Measurements from ENCODE around the gene NKD2.

NKD2 gene

DNA sequence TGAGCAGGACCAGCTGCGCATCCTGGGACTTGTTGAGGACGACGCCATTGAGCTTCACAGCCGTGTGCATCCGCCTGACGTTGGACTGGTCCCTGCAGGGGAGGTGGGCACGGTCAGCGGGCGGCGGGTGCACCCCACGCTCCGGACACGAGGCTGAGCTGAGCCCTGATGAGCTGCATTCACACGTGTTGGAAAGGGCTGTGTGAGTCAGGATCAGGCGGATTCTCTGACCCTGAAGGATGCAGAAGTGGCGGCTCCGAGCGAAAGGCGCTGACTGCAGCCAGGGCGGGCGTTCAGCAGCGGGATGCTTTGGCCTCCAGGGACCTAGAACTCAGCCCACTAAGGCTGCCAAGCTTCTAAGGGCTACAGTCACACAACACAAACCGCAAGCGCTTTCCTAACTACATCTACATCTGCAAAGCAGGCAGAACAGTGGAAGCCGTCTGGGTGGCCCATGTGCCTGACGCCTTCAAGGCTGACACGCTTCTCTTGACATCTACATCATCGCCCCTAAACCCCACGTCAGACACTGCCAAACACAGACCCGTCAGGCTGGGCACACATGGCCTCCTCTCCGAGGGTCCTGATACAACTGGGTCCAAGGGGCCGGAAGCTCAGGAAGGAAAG, 44.9 kb downstream of the NKD2 start:
- H3K4me1 ChIP-seq (ENCODE audit: control insufficient read depth in 1 of 2, insufficient read depth in 2 of 2, low read length in 2 of 2) = no peaks in the 10 kb centered on the region
- H3K4me3 ChIP-seq (ENCODE audit: low read depth, low read length) = no peak overlapping the region
- no peak overlapping the region for H2AFZ ChIP-seq (ENCODE audit: insufficient read depth, low read length, poor library complexity)
- H2BK5ac ChIP-seq (ENCODE audit: low read depth, low read length, poor library complexity) = no peak overlapping the region
- no peak overlapping the region for H4K8ac ChIP-seq (ENCODE audit: low read depth, low read length)
- no CpG with 5 or more reads among the region's 32 CpGs for WGBS (ENCODE audit: extremely low coverage, insufficient coverage, insufficient read length)
- H2AK5ac ChIP-seq (ENCODE audit: low read length) = no peak overlapping the region
- no peak overlapping the region for H3K14ac ChIP-seq (ENCODE audit: low read length)
- no peak overlapping the region for H3K4me2 ChIP-seq (ENCODE audit: low read length)
- H3K27me3 ChIP-seq (ENCODE audit: insufficient read depth, low read length) = no peaks in the 10 kb centered on the region
- no peaks in the 10 kb centered on the region for H3K79me1 ChIP-seq (ENCODE audit: low read length)
- H4K12ac ChIP-seq (ENCODE audit: low read depth, low read length) = no peak overlapping the region
- no peak overlapping the region for H3K9ac ChIP-seq (ENCODE audit: low read length)
- H3K36me3 ChIP-seq (ENCODE audit: control insufficient read depth in 1 of 2, insufficient read depth in 2 of 2, low read length in 2 of 2) = peaks cover 18 to 26% of the 10 kb centered on the region in 2 experiments
- H3K9me3 ChIP-seq (ENCODE audit: insufficient read depth, low read depth, low read length) = peaks cover 2% of the 10 kb centered on the region
- no peak for DNase-seq
- H2BK120ac ChIP-seq (ENCODE audit: insufficient read depth, low read length, poor library complexity) = no peak overlapping the region
- H3K4ac ChIP-seq (ENCODE audit: low read depth, low read length) = no peak overlapping the region
- no peak overlapping the region for H3K23ac ChIP-seq (ENCODE audit: low read length)
- no peaks in the 10 kb centered on the region for H3K79me2 ChIP-seq (ENCODE audit: control insufficient read depth, insufficient read depth, low read length, poor library complexity)
- H3K18ac ChIP-seq (ENCODE audit: low read length) = no peak overlapping the region
- no peak overlapping the region for H3K27ac ChIP-seq (ENCODE audit: low read depth, low read length)
- no peak overlapping the region for H4K91ac ChIP-seq (ENCODE audit: low read depth, low read length)
- H2BK12ac ChIP-seq (ENCODE audit: low read length) = no peak overlapping the region

DNA sequence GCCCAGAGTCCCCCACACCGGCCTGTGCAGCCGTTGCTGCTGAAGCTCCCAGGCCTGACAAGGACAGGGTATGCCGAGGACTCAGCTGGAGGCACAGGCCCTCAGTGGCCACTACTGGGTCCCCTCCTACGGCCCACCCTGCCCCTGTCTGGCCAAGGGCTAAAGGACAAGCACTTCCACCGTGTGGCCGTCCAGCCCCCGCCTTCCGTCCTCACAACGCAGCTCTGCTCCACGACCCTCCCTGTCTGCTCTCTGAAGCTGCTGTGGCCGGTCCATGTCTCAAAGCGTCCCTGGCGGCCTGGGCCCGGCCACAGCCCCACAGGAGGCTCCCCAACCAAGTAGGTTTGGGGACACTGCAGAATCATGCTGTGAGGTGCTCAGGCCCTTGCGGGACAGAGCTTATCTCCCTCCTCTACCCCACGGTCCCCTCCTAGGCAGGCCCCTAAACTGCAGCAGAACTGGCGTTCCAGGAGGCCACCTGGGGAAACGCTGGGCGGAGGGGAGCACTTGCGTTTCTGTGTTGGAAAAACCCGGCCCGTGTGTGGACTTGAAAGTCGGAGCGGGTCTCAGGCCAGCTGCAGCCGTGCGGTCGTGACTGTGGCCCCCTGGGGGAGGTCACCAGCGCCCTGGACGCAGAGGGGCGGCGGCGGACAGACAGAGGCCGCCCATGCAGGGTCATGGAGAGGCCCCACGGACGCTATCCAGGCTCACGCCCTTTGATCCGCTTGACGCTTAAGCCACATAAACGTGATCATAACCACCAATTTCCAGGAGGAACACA, 45.6 kb downstream of the NKD2 start:
- no peak overlapping the region for H2AK5ac ChIP-seq (ENCODE audit: low read length)
- no peak overlapping the region for H3K18ac ChIP-seq (ENCODE audit: low read length)
- no peaks in the 10 kb centered on the region for H3K27me3 ChIP-seq (ENCODE audit: insufficient read depth, low read length)
- no peak overlapping the region for H4K12ac ChIP-seq (ENCODE audit: low read depth, low read length)
- H2BK12ac ChIP-seq (ENCODE audit: low read length) = no peak overlapping the region
- no peak overlapping the region for H3K4me3 ChIP-seq (ENCODE audit: low read depth, low read length)
- H2BK5ac ChIP-seq (ENCODE audit: low read depth, low read length, poor library complexity) = no peak overlapping the region
- H2BK120ac ChIP-seq (ENCODE audit: insufficient read depth, low read length, poor library complexity) = no peak overlapping the region
- peaks cover 2% of the 10 kb centered on the region for H3K9me3 ChIP-seq (ENCODE audit: insufficient read depth, low read depth, low read length)
- no peak overlapping the region for H4K8ac ChIP-seq (ENCODE audit: low read depth, low read length)
- no peak overlapping the region for H3K27ac ChIP-seq (ENCODE audit: low read depth, low read length)
- no peaks in the 10 kb centered on the region for H3K79me1 ChIP-seq (ENCODE audit: low read length)
- no peaks in the 10 kb centered on the region for H3K4me1 ChIP-seq (ENCODE audit: control insufficient read depth in 1 of 2, insufficient read depth in 2 of 2, low read length in 2 of 2)
- H3K36me3 ChIP-seq (ENCODE audit: control insufficient read depth in 1 of 2, insufficient read depth in 2 of 2, low read length in 2 of 2) = peaks cover 20 to 26% of the 10 kb centered on the region in 2 experiments
- H3K23ac ChIP-seq (ENCODE audit: low read length) = no peak overlapping the region
- no peak overlapping the region for H3K14ac ChIP-seq (ENCODE audit: low read length)
- no peak overlapping the region for H3K4ac ChIP-seq (ENCODE audit: low read depth, low read length)
- no peaks in the 10 kb centered on the region for H3K79me2 ChIP-seq (ENCODE audit: control insufficient read depth, insufficient read depth, low read length, poor library complexity)
- no peak overlapping the region for H2AFZ ChIP-seq (ENCODE audit: insufficient read depth, low read length, poor library complexity)
- WGBS (ENCODE audit: extremely low coverage, insufficient coverage, insufficient read length) = no CpG with 5 or more reads among the region's 39 CpGs
- no peak overlapping the region for H3K4me2 ChIP-seq (ENCODE audit: low read length)
- H3K9ac ChIP-seq (ENCODE audit: low read length) = no peak overlapping the region
- no peak overlapping the region for H4K91ac ChIP-seq (ENCODE audit: low read depth, low read length)
- DNase-seq = no peak

GRCh38 chr5:1054799-1055775, 46.5 kb downstream of the NKD2 start:
- H3K4me3 ChIP-seq (ENCODE audit: low read depth, low read length) = no peak overlapping the region
- H2BK120ac ChIP-seq (ENCODE audit: insufficient read depth, low read length, poor library complexity) = no peak overlapping the region
- H3K79me2 ChIP-seq (ENCODE audit: control insufficient read depth, insufficient read depth, low read length, poor library complexity) = no peaks in the 10 kb centered on the region
- no peak overlapping the region for H4K12ac ChIP-seq (ENCODE audit: low read depth, low read length)
- WGBS (ENCODE audit: extremely low coverage, insufficient coverage, insufficient read length) = no CpG with 5 or more reads among the region's 39 CpGs
- no peak overlapping the region for H3K27ac ChIP-seq (ENCODE audit: low read depth, low read length)
- no peak overlapping the region for H3K23ac ChIP-seq (ENCODE audit: low read length)
- H2AFZ ChIP-seq (ENCODE audit: insufficient read depth, low read length, poor library complexity) = no peak overlapping the region
- no peak overlapping the region for H4K8ac ChIP-seq (ENCODE audit: low read depth, low read length)
- H3K9ac ChIP-seq (ENCODE audit: low read length) = no peak overlapping the region
- H2BK5ac ChIP-seq (ENCODE audit: low read depth, low read length, poor library complexity) = no peak overlapping the region
- H3K27me3 ChIP-seq (ENCODE audit: insufficient read depth, low read length) = no peaks in the 10 kb centered on the region
- no peaks in the 10 kb centered on the region for H3K79me1 ChIP-seq (ENCODE audit: low read length)
- peaks cover 23 to 31% of the 10 kb centered on the region in 2 experiments for H3K36me3 ChIP-seq (ENCODE audit: control insufficient read depth in 1 of 2, insufficient read depth in 2 of 2, low read length in 2 of 2)
- no peak overlapping the region for H3K4ac ChIP-seq (ENCODE audit: low read depth, low read length)
- H3K14ac ChIP-seq (ENCODE audit: low read length) = no peak overlapping the region
- DNase-seq = no peak
- H2AK5ac ChIP-seq (ENCODE audit: low read length) = no peak overlapping the region
- no peak overlapping the region for H2BK12ac ChIP-seq (ENCODE audit: low read length)
- H3K18ac ChIP-seq (ENCODE audit: low read length) = no peak overlapping the region
- H3K4me2 ChIP-seq (ENCODE audit: low read length) = no peak overlapping the region
- H4K91ac ChIP-seq (ENCODE audit: low read depth, low read length) = no peak overlapping the region
- H3K9me3 ChIP-seq (ENCODE audit: insufficient read depth, low read depth, low read length) = peaks cover 2% of the 10 kb centered on the region
- H3K4me1 ChIP-seq (ENCODE audit: control insufficient read depth in 1 of 2, insufficient read depth in 2 of 2, low read length in 2 of 2) = no peaks in the 10 kb centered on the region

DNA sequence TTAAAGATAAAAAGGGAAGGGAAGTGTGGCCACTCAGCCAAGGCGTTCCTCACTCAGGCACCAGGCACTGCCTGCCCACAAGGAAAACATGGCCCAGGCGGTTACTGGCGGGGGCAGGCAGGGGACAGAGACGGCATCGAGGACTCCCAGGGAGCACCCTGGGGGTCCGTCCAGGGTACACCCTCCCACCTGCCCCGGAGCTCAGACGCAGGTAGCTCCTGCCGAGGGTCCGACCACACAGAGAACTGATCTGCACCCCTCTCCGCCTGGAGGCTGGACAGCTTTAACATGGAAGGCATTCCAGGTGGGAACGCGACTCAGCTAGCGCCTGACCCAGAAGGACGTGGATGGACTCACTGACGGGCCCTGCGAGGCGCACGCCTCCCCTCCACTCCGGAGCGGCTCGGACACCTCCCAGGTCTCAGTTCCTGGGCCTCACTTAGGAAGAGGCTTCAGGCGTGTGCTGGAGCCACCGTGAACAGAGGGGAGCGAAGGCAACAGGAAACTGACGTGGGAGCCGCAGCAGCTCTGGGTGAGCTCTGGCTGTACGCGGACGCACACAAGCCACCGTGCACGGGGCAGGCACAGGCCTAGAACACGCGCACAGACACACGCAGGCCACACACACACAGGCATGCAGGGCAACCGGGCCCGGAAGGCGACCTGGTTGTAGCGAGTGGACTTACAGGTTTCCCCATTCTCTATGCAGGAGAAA, 47.5 kb downstream of the NKD2 start:
- no peak overlapping the region for H4K91ac ChIP-seq (ENCODE audit: low read depth, low read length)
- no peaks in the 10 kb centered on the region for H3K79me2 ChIP-seq (ENCODE audit: control insufficient read depth, insufficient read depth, low read length, poor library complexity)
- H3K4me2 ChIP-seq (ENCODE audit: low read length) = no peak overlapping the region
- H3K18ac ChIP-seq (ENCODE audit: low read length) = no peak overlapping the region
- H2BK5ac ChIP-seq (ENCODE audit: low read depth, low read length, poor library complexity) = no peak overlapping the region
- H3K4me1 ChIP-seq (ENCODE audit: control insufficient read depth in 1 of 2, insufficient read depth in 2 of 2, low read length in 2 of 2) = no peaks in the 10 kb centered on the region
- H3K9ac ChIP-seq (ENCODE audit: low read length) = no peak overlapping the region
- H4K8ac ChIP-seq (ENCODE audit: low read depth, low read length) = no peak overlapping the region
- no peak overlapping the region for H3K27ac ChIP-seq (ENCODE audit: low read depth, low read length)
- no peak for DNase-seq
- peaks cover 22 to 32% of the 10 kb centered on the region in 2 experiments for H3K36me3 ChIP-seq (ENCODE audit: control insufficient read depth in 1 of 2, insufficient read depth in 2 of 2, low read length in 2 of 2)
- H3K79me1 ChIP-seq (ENCODE audit: low read length) = no peaks in the 10 kb centered on the region
- H2BK120ac ChIP-seq (ENCODE audit: insufficient read depth, low read length, poor library complexity) = no peak overlapping the region
- no peak overlapping the region for H3K4me3 ChIP-seq (ENCODE audit: low read depth, low read length)
- no peak overlapping the region for H3K4ac ChIP-seq (ENCODE audit: low read depth, low read length)
- H3K14ac ChIP-seq (ENCODE audit: low read length) = no peak overlapping the region
- H2AK5ac ChIP-seq (ENCODE audit: low read length) = no peak overlapping the region
- no peak overlapping the region for H2AFZ ChIP-seq (ENCODE audit: insufficient read depth, low read length, poor library complexity)
- H4K12ac ChIP-seq (ENCODE audit: low read depth, low read length) = no peak overlapping the region
- WGBS (ENCODE audit: extremely low coverage, insufficient coverage, insufficient read length) = no CpG with 5 or more reads among the region's 39 CpGs
- H3K9me3 ChIP-seq (ENCODE audit: insufficient read depth, low read depth, low read length) = no peaks in the 10 kb centered on the region
- no peak overlapping the region for H3K23ac ChIP-seq (ENCODE audit: low read length)
- H2BK12ac ChIP-seq (ENCODE audit: low read length) = no peak overlapping the region
- no peaks in the 10 kb centered on the region for H3K27me3 ChIP-seq (ENCODE audit: insufficient read depth, low read length)

Measured in trophoblast cell (in vitro differentiated cells and primary cell).